HUES64 (cell line): ENCODE data around the gene SLC22A25. TPM values are rescaled to one million over a fixed set of nuclear protein-coding genes. Genes with fewer than 3 reads are reported as not detected.

Experiments
- H3K27ac ChIP-seq: 2 replicates; pipeline ENCODE4 v1.7.0; 2013; ENCODE audit warnings: low read depth, low read length, inconsistent platforms
- H3K27me3 ChIP-seq: 2 replicates; pipeline ENCODE4 v1.6.1; 2013; ENCODE audit warnings: mild to moderate bottlenecking, low read length; ENCODE audit not compliant: insufficient read depth
- H3K36me3 ChIP-seq: 2 replicates; pipeline ENCODE4 v1.6.1; 2013; ENCODE audit warnings: mild to moderate bottlenecking, low read length; ENCODE audit not compliant: insufficient read depth
- H3K4me1 ChIP-seq: 2 replicates; pipeline ENCODE4 v1.6.1; 2013; ENCODE audit warnings: mild to moderate bottlenecking, low read length, moderate library complexity; ENCODE audit not compliant: insufficient read depth
- H3K4me3 ChIP-seq: 2 replicates; pipeline ENCODE4 v1.5.1; 2013; ENCODE audit warnings: mild to moderate bottlenecking, low read length, moderate library complexity
- H3K9ac ChIP-seq: 2 replicates; pipeline ENCODE4 v1.6.1; 2013; ENCODE audit warnings: mild to moderate bottlenecking, low read depth, low read length
- H3K9me3 ChIP-seq: 2 replicates; pipeline ENCODE4 v1.6.1; 2013; ENCODE audit warnings: low read depth, low read length; ENCODE audit not compliant: insufficient read depth
- WGBS: fragments of 150-250, 120-280 bp; methylation state at CpG from one replicate; pipeline ENCODE4 v1.1.7; 2013; ENCODE audit warnings: missing lambda C conversion rate; 5-methylcytosine and 5-hydroxymethylcytosine counted together
- polyA plus RNA-seq, 2 experiments: library from polyadenylated mRNA; stranded (reverse); fragments of 50-300 nt; gene quantifications; one replicate each; pipeline ENCODE4 v1.2.3, GENCODE V29; 2013

Gene SLC22A25
- polyA plus RNA-seq (2013, experiment 1 of 2) = not detected
- not detected for polyA plus RNA-seq (2013, experiment 2 of 2)

- Histone ChIP-seq H3K27me3 (no peaks in the 10 kb centered on the region), H3K27ac (no peak within 1 kb of the TSS), H3K9ac (no peak within 1 kb of the TSS), H3K4me3 (no peak within 1 kb of the TSS), H3K4me1 (no peaks in the 10 kb centered on the region), H3K36me3 (no peaks in the 10 kb centered on the region), H3K9me3 (no peaks in the 10 kb centered on the region)
- WGBS = 95% methylated on average over 5 of the region's 5 CpGs
These were observed at the start of gene SLC22A25 for GRCh38 chr11:63243533-63243932. Gene SLC22A25 (minus strand): TSS chr11:63243599. CDS start chr11:63229652, 13,947 bp downstream.

- Histone ChIP-seq H3K9ac (no peak overlapping the region), H3K4me3 (no peak overlapping the region), H3K27ac (no peak overlapping the region), H3K36me3 (no peaks in the 10 kb centered on the region), H3K27me3 (no peaks in the 10 kb centered on the region), H3K4me1 (no peaks in the 10 kb centered on the region), H3K9me3 (no peaks in the 10 kb centered on the region)
- WGBS = 93% methylated on average over 4 of the region's 4 CpGs
These were observed 46.9 kb upstream of the SLC22A25 start for GRCh38 chr11:63290285-63290684.

GRCh38 chr11:63289658-63290057 is 46.3 kb upstream of the SLC22A25 start:
- no peak overlapping the region for H3K9ac ChIP-seq
- no peaks in the 10 kb centered on the region for H3K36me3 ChIP-seq
- WGBS = 94% methylated on average over 5 of the region's 5 CpGs
- no peak overlapping the region for H3K27ac ChIP-seq
- no peak overlapping the region for H3K4me3 ChIP-seq
- no peaks in the 10 kb centered on the region for H3K9me3 ChIP-seq
- H3K27me3 ChIP-seq = no peaks in the 10 kb centered on the region
- no peaks in the 10 kb centered on the region for H3K4me1 ChIP-seq

- Histone ChIP-seq H3K9ac (no peak overlapping the region), H3K9me3 (no peaks in the 10 kb centered on the region), H3K4me3 (no peak overlapping the region), H3K27ac (no peak overlapping the region), H3K36me3 (no peaks in the 10 kb centered on the region), H3K27me3 (no peaks in the 10 kb centered on the region), H3K4me1 (no peaks in the 10 kb centered on the region)
These were observed 39.2 kb upstream of the SLC22A25 start for GRCh38 chr11:63282579-63282978.

GRCh38 chr11:63280920-63281319 is 37.5 kb upstream of the SLC22A25 start:
- Histone ChIP-seq H3K36me3 (no peaks in the 10 kb centered on the region), H3K9me3 (no peaks in the 10 kb centered on the region), H3K9ac (no peak overlapping the region), H3K27ac (no peak overlapping the region), H3K4me3 (no peak overlapping the region), H3K4me1 (no peaks in the 10 kb centered on the region), H3K27me3 (no peaks in the 10 kb centered on the region)

GRCh38 chr11:63277345-63277943 is 34.0 kb upstream of the SLC22A25 start:
- no peak overlapping the region for H3K4me3 ChIP-seq
- H3K4me1 ChIP-seq = no peaks in the 10 kb centered on the region
- 53% methylated on average over 1 of the region's 1 CpG for WGBS
- no peak overlapping the region for H3K27ac ChIP-seq
- no peaks in the 10 kb centered on the region for H3K36me3 ChIP-seq
- H3K9ac ChIP-seq = no peak overlapping the region
- H3K9me3 ChIP-seq = no peaks in the 10 kb centered on the region
- H3K27me3 ChIP-seq = no peaks in the 10 kb centered on the region

- 95% methylated on average over 1 of the region's 1 CpG for WGBS
- Histone ChIP-seq H3K27me3 (no peaks in the 10 kb centered on the region), H3K9ac (no peak overlapping the region), H3K27ac (no peak overlapping the region), H3K9me3 (no peaks in the 10 kb centered on the region), H3K36me3 (no peaks in the 10 kb centered on the region), H3K4me1 (no peaks in the 10 kb centered on the region), H3K4me3 (no peak overlapping the region)
These were observed 31.4 kb upstream of the SLC22A25 start for GRCh38 chr11:63274776-63275175.

GRCh38 chr11:63273685-63274084 is 30.3 kb upstream of the SLC22A25 start:
- Histone ChIP-seq H3K4me3 (no peak overlapping the region), H3K4me1 (no peaks in the 10 kb centered on the region), H3K9me3 (no peaks in the 10 kb centered on the region), H3K9ac (no peak overlapping the region), H3K36me3 (no peaks in the 10 kb centered on the region), H3K27ac (no peak overlapping the region), H3K27me3 (no peaks in the 10 kb centered on the region)
- WGBS = 100% methylated on average over 3 of the region's 3 CpGs

GRCh38 chr11:63262547-63262946 is 19.1 kb upstream of the SLC22A25 start:
- Histone ChIP-seq H3K36me3 (no peaks in the 10 kb centered on the region), H3K4me3 (no peak overlapping the region), H3K27ac (no peak overlapping the region), H3K9ac (no peak overlapping the region), H3K9me3 (no peaks in the 10 kb centered on the region), H3K4me1 (no peaks in the 10 kb centered on the region), H3K27me3 (no peaks in the 10 kb centered on the region)
- WGBS = 91% methylated on average over 3 of the region's 3 CpGs

- H3K36me3 ChIP-seq = no peaks in the 10 kb centered on the region
- no peaks in the 10 kb centered on the region for H3K27me3 ChIP-seq
- H3K4me1 ChIP-seq = no peaks in the 10 kb centered on the region
- WGBS = 100% methylated on average over 2 of the region's 2 CpGs
- no peak overlapping the region for H3K9ac ChIP-seq
- H3K27ac ChIP-seq = no peak overlapping the region
- H3K4me3 ChIP-seq = no peak overlapping the region
- no peaks in the 10 kb centered on the region for H3K9me3 ChIP-seq
These were observed 7.9 kb upstream of the SLC22A25 start for GRCh38 chr11:63251312-63251711.

- Histone ChIP-seq H3K4me1 (no peaks in the 10 kb centered on the region), H3K4me3 (no peak overlapping the region)
- WGBS = 96% methylated on average over 5 of the region's 5 CpGs
These were observed 7.0 kb upstream of the SLC22A25 start for GRCh38 chr11:63250162-63251050.

More at GRCh38 chr11:63250162-63251050, 7.0 kb upstream of the SLC22A25 start:
- H3K27me3 ChIP-seq = no peaks in the 10 kb centered on the region
- no peak overlapping the region for H3K27ac ChIP-seq
- no peak overlapping the region for H3K9ac ChIP-seq
- H3K36me3 ChIP-seq = no peaks in the 10 kb centered on the region
- H3K9me3 ChIP-seq = no peaks in the 10 kb centered on the region
